Stimulated activated CD4-positive, alpha-beta T cell treated with anti-CD3 and anti-CD28 coated beads, Interleukin-12 subunit alpha, Interleukin-12 subunit beta, amount 100 ng/mL, for 4 hours (primary cell): ENCODE data around the gene MT3.
A peak's percentile ranks its signal among the peaks of the same experiment; 100 is the strongest.

Experiments used
- DNase-seq: peaks from one replicate; pipeline ENCODE4 v3.0.0-alpha.2; 2020

The MT3 gene

DNA sequence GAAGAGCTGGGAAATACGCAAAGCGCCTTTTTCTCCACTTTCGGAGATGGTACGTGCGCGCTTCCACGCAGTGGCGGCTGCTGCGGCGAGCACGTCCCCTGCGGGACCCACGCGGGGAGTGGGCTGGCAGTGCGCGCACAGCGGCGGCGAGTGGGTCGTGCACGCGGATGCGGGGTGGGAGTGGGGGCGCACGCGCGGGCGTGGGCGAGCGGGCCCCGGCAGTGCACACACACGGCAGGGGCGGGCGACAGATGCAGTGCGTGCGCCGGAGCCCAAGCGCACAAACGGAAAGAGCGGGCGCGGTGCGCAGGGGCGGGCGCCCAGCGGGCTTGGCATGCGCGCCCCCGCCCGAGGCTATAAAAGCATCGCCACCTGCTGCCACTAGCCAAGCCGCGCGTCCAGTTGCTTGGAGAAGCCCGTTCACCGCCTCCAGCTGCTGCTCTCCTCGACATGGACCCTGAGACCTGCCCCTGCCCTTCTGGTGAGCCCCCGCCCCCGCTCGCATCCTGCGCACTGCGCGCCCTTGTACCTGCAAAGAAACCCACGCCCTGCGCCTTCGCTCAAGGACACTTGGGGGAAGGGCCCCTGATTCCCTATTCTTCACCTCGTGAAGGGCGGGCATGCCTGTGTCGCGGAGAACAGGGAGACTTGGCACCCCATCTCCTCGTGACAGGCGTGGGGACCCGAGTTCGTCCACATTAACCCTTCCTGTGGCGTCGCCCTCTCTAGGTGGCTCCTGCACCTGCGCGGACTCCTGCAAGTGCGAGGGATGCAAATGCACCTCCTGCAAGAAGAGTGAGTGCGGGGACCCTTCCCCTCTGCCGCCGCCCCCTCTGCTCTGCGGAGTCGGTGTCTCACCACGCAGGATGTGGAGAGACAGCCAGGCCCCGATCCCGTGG is at the start of gene MT3:
Gene MT3 (plus strand): TSS at position 388 of the 899 bp plus-strand sequence. CDS start 63 bp downstream, at position 451.
- DNase-seq, result no peak

DNA sequence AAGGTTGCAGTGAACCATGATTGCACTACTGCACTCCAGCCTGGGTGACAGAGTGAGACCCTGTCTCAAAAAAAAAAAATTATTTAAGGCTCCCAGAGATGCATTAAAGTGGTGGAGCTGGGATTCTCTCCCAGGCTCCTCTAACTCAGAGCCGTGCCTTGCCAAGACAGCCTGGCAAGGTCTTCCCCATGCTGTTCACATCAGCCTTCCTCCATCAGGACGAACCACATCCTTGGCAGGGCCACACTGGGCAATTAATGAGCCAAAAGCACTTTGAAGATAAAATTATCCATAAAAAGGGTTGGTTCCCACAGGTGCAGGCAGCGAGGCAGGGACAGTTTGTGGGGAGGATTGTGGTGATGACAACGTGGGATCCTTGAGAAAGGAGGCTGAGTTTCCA is 49.7 kb upstream of the MT3 start:
- DNase-seq, result no peak

DNA sequence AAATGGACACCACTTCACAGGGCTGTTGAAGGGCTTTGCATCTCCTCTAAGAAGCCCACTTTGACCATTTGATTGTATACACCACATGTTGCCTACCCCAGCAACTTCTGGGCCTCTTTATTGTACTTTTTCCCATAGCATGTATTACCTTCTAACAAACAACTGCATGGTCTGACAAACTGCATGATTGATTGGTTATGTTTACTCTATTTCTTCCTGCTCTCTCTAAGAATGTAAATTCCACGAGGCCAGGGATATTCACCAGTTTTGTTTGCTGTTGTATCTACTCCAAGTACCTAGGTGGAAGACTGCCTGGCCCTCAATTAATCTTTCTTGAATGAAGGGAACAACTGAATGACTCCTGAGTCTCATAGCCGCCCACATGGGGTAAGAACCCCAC is 47.3 kb upstream of the MT3 start:
- no peak for DNase-seq

DNA sequence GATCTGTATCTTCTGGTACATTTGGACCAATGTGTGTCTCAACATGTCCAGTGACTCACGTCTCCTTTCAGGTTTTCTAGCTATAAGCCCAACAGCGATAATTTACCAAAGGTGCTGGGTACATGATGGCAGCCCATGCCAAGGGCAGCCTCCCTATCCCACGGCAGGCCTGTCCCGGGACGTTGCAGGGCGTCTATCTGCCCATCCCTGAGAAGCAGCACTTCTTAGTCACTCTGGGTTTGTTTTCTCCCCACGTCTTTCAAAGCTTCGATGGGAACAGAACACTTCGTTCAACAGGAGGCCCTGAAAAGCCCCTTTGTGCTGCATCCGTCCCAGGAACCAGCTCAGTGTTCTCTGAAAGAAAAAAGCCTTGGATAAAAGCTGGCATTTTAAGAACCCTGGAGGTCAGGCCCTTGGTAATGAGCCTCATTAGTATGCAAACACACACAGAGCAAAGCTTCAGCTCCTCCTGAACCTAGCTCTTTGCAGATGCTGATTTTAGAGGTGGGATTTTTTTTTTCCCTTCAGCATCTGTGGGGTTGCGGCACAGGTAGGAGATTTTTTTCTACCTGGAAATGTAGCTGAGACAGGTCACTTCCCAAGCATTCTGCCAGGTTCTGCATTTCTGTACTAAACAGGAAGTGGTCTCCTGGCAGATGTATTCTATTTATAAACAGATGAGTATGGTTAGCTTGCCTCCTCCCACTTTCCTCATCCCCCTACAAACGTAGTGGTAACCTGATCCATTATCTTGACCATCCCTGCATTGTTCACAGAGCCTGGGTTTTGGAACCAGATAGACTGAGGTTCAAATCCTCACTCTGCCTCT is 42.0 kb upstream of the MT3 start:
- DNase-seq, result no peak

DNA sequence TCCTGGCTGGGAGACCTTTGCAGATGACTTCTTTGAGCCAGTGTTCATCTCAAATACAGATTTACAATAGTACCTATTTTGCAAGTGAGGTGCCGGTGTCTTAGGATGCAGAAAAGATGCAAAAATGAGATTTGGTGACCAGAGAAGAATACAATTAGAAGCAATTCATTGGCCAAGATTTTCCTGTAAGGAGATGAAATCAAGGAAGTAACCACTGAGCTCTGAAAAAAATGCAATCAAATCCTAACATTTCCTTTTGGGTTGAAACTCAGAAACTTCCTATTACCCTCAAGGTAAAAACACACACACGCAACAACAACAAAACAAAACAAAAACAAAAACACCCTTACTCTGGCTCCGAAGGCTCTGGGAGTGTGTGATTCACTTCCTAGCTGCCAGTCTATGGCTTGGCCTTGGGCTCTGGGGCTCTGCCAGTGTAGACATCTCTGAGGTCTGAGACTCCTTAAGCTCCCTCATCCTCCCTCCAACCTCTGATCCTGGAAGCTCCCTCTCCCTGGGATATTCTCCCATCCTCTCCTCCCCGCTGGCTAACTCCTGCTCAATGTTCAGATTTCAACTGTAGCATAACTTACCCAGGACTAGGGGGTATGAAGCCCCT is 41.3 kb upstream of the MT3 start:
- no peak for DNase-seq

GRCh38 chr16:56549161-56549560 is 40.2 kb upstream of the MT3 start:
- DNase-seq, result no peak

DNA sequence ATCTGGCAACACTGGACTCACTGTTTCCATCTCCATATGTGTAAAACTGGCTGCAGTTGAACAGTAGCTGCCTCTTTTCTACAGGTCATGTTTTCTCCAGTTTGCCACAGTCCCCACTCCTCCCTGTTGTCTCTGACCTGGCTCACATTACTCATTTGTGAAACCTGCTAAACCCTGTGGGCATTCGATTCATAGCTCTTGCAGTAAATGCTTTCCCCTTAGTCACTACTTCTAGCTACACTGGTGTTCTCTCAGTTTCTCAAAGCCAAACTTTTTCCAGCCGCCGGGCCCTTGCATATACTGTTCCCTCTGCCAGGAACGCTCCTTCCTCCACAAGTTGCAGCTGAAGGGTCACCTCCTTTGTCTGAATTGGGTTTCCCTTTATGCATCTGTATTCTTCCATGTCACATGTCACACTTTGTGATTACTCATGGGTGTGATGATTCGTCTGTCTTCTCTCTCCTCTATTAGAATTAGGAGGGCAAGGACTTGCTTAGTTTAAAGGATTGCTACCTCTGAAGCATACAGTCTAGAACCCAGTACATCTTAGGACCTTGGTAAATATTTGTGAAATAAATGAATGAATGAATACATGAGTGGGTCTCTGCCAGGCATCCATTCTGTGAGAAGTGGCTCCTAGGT is 39.5 kb upstream of the MT3 start:
- DNase-seq, result no peak

GRCh38 chr16:56551796-56552738 is 37.3 kb upstream of the MT3 start:
- DNase-seq, result no peak

DNA sequence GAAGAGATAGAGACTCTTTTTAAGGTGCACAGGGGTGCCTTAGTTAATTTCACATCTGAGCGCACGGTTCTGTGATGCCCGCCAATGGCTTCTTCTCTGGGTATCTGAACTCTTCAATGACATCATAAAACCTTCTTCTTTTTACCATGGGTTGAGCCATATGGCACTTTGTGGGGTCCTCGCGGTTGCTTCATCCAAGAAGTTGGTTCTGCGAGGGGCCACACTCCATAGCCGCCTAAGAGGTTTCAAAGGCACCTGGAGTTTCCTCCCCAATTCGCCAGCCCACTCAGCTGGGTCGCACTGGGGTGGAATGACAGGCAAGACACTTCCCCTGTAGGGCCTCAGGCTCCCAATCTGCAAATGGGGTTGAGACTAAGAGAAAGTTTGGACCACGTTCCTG is 34.9 kb upstream of the MT3 start:
- DNase-seq, result no peak

GRCh38 chr16:56558024-56558747 is 31.1 kb upstream of the MT3 start:
- DNase-seq, result no peak

GRCh38 chr16:56559109-56559508 is 30.2 kb upstream of the MT3 start:
- no peak for DNase-seq

GRCh38 chr16:56560447-56560846 is 28.9 kb upstream of the MT3 start:
- DNase-seq, result no peak

DNA sequence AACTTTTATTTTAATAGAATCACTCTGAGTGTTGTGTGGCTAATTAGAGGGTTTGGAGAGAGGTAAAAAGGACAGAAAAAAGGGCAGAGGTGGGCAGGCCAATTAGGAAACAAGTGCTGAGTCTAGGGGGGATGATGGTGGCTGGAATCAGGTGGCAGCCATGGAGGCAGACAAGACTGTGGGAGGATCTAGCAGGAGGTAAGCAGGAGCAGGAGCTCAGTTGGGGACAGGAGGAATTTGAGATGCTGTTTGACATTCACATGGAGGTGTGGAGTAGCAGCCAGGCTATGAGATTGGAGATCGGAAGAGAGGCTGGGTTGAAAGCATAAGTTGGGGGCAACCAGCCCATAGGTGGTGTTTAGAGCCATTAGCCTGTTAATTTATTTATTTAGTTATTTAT is 28.2 kb upstream of the MT3 start:
- DNase-seq, result no peak

DNA sequence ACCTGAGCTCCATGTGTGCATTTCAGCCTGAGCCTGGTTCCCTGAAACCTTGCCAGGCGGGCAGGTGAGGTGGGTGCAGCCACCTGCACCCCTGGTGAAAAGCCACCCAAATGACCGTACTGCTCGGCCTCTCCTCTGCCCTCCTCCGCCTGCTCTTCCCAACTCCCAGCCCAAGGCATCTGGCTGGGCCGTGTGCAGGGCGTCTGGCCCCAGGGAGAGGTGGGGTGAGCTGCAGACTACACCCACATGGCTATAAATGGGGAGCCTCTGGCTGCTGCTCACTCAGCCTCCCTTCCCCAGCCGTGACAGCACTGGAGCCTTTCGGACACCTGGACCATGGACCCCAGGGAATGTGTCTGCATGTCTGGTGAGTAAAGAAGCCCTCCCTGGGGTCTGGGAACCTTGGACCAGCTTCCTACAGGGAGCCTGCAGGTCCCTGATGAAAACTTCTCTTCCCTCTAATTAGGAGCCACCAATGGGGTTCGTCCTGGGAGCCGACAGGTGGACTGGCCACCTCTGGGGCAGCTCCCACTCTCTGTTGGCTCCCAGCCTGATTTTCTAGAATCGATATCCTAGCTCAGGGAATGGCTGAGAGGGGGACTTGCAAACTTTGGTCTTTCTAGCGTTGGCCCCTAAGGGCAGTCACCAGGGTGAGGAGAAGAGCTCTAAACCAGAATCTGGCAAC is 24.4 kb upstream of the MT3 start, which contains the start of gene MT4:
Gene MT4 (plus strand): TSS at position 281 of the 685 bp plus-strand sequence. CDS start 56 bp downstream, at position 337.
- DNase-seq, result no peak

DNA sequence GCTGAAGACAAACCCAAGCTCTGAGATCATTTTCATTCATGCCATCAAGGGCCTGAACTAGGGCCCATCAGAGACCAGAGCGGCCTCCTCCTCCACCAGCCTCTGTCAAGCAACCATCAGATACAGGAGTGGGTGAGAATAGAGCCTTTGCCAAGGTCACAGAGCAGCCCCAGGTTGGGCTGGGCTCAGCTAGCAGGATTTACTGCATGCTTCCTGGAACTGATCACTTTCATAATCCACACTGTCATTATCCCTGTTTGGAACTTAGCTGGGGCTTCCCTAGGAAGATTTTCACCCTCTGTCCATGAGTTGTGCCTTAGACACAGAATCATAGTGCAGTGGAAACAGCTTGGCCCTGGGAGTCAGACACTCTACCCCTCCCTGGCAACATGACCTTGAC is 19.4 kb upstream of the MT3 start:
- DNase-seq, result no peak

GRCh38 chr16:56571525-56571924 is 17.8 kb upstream of the MT3 start:
- no peak for DNase-seq

DNA sequence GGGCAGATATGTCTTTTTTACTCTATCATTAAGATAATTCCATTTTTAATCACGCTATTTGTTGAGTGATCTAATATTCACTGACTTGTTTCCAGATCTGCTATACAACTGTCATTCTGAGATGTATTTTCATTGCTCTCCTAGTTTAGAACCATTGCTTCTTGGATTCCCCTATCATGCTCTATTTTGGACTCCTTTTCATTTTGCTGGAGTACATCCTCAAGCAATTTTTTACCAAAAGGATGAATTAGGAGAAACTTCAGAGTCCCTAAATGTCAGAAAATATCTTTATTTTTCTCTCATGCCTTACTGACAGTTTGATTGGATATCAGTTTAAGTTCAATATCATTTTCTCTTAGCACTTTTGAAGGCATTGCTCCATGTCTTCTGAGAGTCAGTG is 14.7 kb upstream of the MT3 start:
- DNase-seq, result no peak

DNA sequence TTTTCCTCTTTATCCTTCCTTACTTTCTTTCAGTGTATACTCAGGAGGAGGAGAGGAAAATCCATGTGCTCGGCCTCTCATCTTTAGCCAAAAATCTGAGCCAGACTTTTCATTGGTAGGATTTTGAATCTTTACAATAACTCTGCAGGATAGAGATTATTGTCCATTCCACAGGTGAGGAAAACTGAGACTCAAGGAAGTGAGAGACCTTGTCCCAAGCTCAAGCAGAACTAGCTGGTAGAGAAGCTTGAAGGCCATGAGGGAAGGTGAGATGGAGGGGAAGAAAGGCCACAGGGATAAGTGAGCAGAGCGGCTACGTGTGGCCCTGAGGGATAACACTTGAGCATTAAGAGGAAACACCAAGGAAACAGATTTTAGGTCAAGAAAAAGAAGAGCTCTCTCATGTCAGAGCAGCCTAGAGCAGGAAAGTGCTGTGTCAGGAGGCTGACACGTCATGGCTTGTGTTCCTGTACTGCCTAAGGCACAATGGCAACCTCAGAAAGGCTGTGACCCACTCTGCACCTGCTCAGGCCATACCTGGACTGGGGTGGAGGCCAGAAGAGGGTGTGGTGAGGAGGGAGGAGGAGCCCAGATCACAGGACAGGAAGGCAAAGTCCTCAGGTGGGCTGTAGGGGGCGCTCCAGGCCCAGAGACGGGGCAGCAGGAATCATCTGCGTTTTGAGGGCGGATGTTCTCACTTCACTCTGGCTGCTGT is 12.6 kb upstream of the MT3 start:
- DNase-seq, result peak; percentile 88

DNA sequence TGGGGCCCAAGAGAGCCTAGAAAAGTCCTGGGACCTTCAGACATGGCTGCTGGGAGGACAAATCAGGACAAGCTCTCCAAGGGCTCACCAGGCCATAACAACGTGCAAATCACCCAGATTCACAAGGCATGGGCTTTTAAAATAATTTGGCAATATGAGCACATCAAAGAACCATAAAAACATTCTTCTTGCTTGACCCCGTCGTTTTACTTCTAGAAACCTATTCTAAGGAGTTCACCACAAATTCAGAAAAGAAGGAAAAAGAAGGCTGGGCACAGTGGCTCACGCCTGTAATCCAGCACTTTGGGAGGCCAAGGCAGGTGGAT is 12.1 kb upstream of the MT3 start:
- no peak for DNase-seq
